Endothelial cell of hepatic sinusoid (primary cell): ENCODE data around the gene CACNB1.

ENCODE experiments used
- in situ Hi-C: cut with HindIII; loops from 2 replicates; pipeline ENCODE4 v1.10.0; 2017; ENCODE audit warnings: low sequenced_read_pairs

The CACNB1 gene

GRCh38 chr17:39204245-39204644 is 6.8 kb upstream of the CACNB1 start:
- in situ Hi-C loops, result no loop called here

- in situ Hi-C loops, result no loop called here
Measured at GRCh38 chr17:39200957-39201510, 3.6 kb upstream of the CACNB1 start.

GRCh38 chr17:39200070-39200879 is 2.8 kb upstream of the CACNB1 start, which contains the start of gene RPL19:
Gene RPL19 (plus strand): TSS chr17:39200283. CDS start chr17:39200345, 62 bp downstream.
- in situ Hi-C loops, result no loop called here

- in situ Hi-C loops, result loop anchor here (5.0 to 25.0 kb wide), 2 partner anchors 48 to 137 kb away; no protein-coding TSS in a partner anchor
Measured at GRCh38 chr17:39199820-39200069, 2.3 kb upstream of the CACNB1 start.

- in situ Hi-C loops, result loop anchor here (5.0 to 25.0 kb wide), 2 partner anchors 49 to 136 kb away; no protein-coding TSS in a partner anchor
Measured at GRCh38 chr17:39198186-39198566, 707 bp upstream of the CACNB1 start.

- in situ Hi-C loops, result loop anchor here (5.0 to 25.0 kb wide), 2 partner anchors 50 to 135 kb away; no protein-coding TSS in a partner anchor
Measured at GRCh38 chr17:39196808-39197291, 619 bp downstream of the CACNB1 start.

- in situ Hi-C loops, result loop anchor here (5.0 to 25.0 kb wide), 2 partner anchors 51 to 134 kb away; no protein-coding TSS in a partner anchor
Measured at GRCh38 chr17:39196241-39196807, 1.1 kb downstream of the CACNB1 start.

- in situ Hi-C loops, result loop anchor here (5.0 to 25.0 kb wide), 2 partner anchors 52 to 133 kb away; no protein-coding TSS in a partner anchor
Measured at GRCh38 chr17:39195568-39196160, 1.8 kb downstream of the CACNB1 start.

GRCh38 chr17:39194985-39195524 is 2.4 kb downstream of the CACNB1 start:
- in situ Hi-C loops, result loop anchor here (5.0 to 25.0 kb wide), 2 partner anchors 52 to 133 kb away; no protein-coding TSS in a partner anchor

- in situ Hi-C loops, result loop anchor here (25.0 kb wide), 1 partner anchor 132 kb away; no protein-coding TSS in a partner anchor
Measured at GRCh38 chr17:39194089-39194984, 3.1 kb downstream of the CACNB1 start.

- in situ Hi-C loops, result loop anchor here (25.0 kb wide), 1 partner anchor 131 kb away; no protein-coding TSS in a partner anchor
Measured at GRCh38 chr17:39193346-39193745, 4.1 kb downstream of the CACNB1 start.

GRCh38 chr17:39192901-39193300 is 4.6 kb downstream of the CACNB1 start:
- in situ Hi-C loops, result loop anchor here (25.0 kb wide), 1 partner anchor 131 kb away; no protein-coding TSS in a partner anchor

GRCh38 chr17:39191750-39192510 is 5.5 kb downstream of the CACNB1 start:
- in situ Hi-C loops, result loop anchor here (25.0 kb wide), 1 partner anchor 130 kb away; no protein-coding TSS in a partner anchor

GRCh38 chr17:39187152-39187830 is 10.2 kb downstream of the CACNB1 start:
- in situ Hi-C loops, result loop anchor here (25.0 kb wide), 1 partner anchor 125 kb away; no protein-coding TSS in a partner anchor

GRCh38 chr17:39186481-39187002 is 10.9 kb downstream of the CACNB1 start:
- in situ Hi-C loops, result loop anchor here (25.0 kb wide), 1 partner anchor 124 kb away; no protein-coding TSS in a partner anchor

GRCh38 chr17:39183720-39184119 is 13.7 kb downstream of the CACNB1 start:
- in situ Hi-C loops, result loop anchor here (25.0 kb wide), 1 partner anchor 121 kb away; no protein-coding TSS in a partner anchor

GRCh38 chr17:39183045-39183444 is 14.4 kb downstream of the CACNB1 start:
- in situ Hi-C loops, result loop anchor here (25.0 kb wide), 1 partner anchor 121 kb away; no protein-coding TSS in a partner anchor

GRCh38 chr17:39181303-39181702 is 16.2 kb downstream of the CACNB1 start:
- in situ Hi-C loops, result loop anchor here (25.0 kb wide), 1 partner anchor 119 kb away; no protein-coding TSS in a partner anchor
